Measurements from ENCODE around the gene SDSL.

Gene SDSL

DNA sequence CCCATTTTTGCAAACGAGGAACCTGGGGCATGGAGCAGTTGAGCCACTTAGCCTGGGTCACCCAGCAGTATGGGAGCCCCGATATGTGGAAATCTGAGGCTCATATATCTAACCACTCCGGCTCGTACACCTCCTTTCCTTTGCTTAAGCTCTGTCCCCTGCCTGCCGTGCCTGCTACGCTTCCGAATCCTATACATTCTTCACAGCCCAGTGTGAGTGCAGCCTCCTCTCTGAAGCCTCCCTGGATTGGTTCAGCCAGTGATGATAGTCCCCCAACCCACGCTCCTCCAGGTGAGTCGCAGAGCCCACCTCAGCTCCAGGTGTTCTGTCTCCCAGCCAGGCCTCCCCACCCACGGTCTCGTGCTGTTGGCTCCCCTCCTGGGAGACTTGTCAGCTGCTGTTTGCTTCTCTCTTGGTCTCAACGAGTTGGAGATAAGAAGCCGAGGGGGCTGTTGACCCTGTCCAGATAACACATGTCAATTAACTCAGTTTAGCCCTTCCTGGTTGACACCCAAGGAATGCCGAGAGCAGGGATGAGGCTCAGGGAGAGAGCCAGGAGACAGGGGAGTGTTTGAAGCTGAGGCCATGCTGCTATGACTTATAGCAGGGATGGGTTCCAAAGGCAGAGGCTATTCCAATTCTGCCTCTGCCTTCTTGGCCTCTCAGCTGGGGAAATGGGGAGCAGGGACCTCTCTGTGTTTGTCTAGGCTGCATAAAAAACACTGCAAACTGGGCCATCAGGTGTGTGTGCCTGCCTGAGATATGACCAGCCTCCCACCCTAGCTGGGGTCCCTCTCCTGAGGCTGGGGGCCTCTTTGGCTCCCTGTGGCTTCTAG is 19.0 kb downstream of the SDSL start:
- no peak overlapping the region for H3K4me2 ChIP-seq (ENCODE audit: low read depth, low read length, poor library complexity, severe bottlenecking)

DNA sequence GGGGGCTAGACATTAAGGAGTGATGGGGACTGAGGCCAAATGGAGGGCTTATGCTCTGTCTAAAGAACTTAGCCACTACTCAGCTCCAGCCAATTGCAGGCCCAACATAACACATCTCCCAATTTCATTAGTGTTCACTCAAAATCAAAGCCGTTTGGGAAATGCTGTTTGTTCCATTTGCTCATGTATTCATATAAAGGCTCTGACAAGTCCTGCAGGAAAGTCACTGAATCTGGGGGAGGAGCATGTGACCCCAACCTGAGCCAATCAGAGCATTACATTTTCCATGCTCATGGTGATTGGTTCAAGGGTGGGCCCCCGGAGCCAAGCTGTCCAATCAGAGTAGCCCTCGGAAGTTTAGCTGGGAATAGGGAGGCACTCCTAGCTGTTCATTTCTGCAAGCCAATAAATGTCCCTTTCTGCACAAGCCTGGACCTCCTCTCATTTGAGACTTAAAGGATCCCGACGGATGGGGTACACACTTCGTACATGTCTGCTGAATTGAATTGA is 20.9 kb downstream of the SDSL start:
- no peak overlapping the region for H2AFZ ChIP-seq (ENCODE audit: low read depth, low read length, severe bottlenecking)
- H3K4me2 ChIP-seq (ENCODE audit: low read depth, low read length, poor library complexity, severe bottlenecking) = no peak overlapping the region
- H3K9ac ChIP-seq (ENCODE audit: low read length) = no peak overlapping the region
- no peaks in the 10 kb centered on the region for H3K27me3 ChIP-seq (ENCODE audit: low read length)
- H3K9me3 ChIP-seq (ENCODE audit: insufficient read depth, low read length) = no peaks in the 10 kb centered on the region
- H3K4me3 ChIP-seq (ENCODE audit: insufficient read depth, low read length, poor library complexity, severe bottlenecking) = no peak overlapping the region
- no peaks in the 10 kb centered on the region for H3F3A ChIP-seq (ENCODE audit: insufficient read depth)
- H3K9me2 ChIP-seq (replicated peaks; ENCODE audit: insufficient read depth, low read length) = no peaks in the 10 kb centered on the region
- no peaks in the 10 kb centered on the region for H4K20me1 ChIP-seq (ENCODE audit: low read depth, low read length)
- TF ChIP-seq, protein P1, sequence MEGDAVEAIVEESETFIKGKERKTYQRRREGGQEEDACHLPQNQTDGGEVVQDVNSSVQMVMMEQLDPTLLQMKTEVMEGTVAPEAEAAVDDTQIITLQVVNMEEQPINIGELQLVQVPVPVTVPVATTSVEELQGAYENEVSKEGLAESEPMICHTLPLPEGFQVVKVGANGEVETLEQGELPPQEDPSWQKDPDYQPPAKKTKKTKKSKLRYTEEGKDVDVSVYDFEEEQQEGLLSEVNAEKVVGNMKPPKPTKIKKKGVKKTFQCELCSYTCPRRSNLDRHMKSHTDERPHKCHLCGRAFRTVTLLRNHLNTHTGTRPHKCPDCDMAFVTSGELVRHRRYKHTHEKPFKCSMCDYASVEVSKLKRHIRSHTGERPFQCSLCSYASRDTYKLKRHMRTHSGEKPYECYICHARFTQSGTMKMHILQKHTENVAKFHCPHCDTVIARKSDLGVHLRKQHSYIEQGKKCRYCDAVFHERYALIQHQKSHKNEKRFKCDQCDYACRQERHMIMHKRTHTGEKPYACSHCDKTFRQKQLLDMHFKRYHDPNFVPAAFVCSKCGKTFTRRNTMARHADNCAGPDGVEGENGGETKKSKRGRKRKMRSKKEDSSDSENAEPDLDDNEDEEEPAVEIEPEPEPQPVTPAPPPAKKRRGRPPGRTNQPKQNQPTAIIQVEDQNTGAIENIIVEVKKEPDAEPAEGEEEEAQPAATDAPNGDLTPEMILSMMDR (IDR thresholded peaks at IDR 0.05; ENCODE audit: insufficient read depth, low read length, poor library complexity, severe bottlenecking) = no peak
- TF ChIP-seq EZH2phosphoT487 (conservative IDR thresholded peaks at IDR 0.05; ENCODE audit: low read length) = no peak
- H3K79me2 ChIP-seq (ENCODE audit: insufficient read depth, low read length) = no peaks in the 10 kb centered on the region
- H3K27ac ChIP-seq (ENCODE audit: low read depth, low read length) = no peak overlapping the region
- H3K36me3 ChIP-seq (ENCODE audit: low read length) = no peaks in the 10 kb centered on the region

More for the DNA sequence above, 19.0 kb downstream of the SDSL start:
- no peaks in the 10 kb centered on the region for H3K9me2 ChIP-seq (replicated peaks; ENCODE audit: insufficient read depth, low read length)
- H4K20me1 ChIP-seq (ENCODE audit: low read depth, low read length) = no peaks in the 10 kb centered on the region
- H2AFZ ChIP-seq (ENCODE audit: low read depth, low read length, severe bottlenecking) = no peak overlapping the region
- no peak overlapping the region for H3K27ac ChIP-seq (ENCODE audit: low read depth, low read length)
- no peak for TF ChIP-seq EZH2phosphoT487 (conservative IDR thresholded peaks at IDR 0.05; ENCODE audit: low read length)
- TF ChIP-seq, protein P1 (IDR thresholded peaks at IDR 0.05; ENCODE audit: insufficient read depth, low read length, poor library complexity, severe bottlenecking) = no peak
- no peak overlapping the region for H3K4me3 ChIP-seq (ENCODE audit: insufficient read depth, low read length, poor library complexity, severe bottlenecking)
- H3K9ac ChIP-seq (ENCODE audit: low read length) = no peak overlapping the region
- no peaks in the 10 kb centered on the region for H3F3A ChIP-seq (ENCODE audit: insufficient read depth)
- no peaks in the 10 kb centered on the region for H3K27me3 ChIP-seq (ENCODE audit: low read length)
- no peaks in the 10 kb centered on the region for H3K36me3 ChIP-seq (ENCODE audit: low read length)
- no peaks in the 10 kb centered on the region for H3K79me2 ChIP-seq (ENCODE audit: insufficient read depth, low read length)
- no peaks in the 10 kb centered on the region for H3K9me3 ChIP-seq (ENCODE audit: insufficient read depth, low read length)

DNA sequence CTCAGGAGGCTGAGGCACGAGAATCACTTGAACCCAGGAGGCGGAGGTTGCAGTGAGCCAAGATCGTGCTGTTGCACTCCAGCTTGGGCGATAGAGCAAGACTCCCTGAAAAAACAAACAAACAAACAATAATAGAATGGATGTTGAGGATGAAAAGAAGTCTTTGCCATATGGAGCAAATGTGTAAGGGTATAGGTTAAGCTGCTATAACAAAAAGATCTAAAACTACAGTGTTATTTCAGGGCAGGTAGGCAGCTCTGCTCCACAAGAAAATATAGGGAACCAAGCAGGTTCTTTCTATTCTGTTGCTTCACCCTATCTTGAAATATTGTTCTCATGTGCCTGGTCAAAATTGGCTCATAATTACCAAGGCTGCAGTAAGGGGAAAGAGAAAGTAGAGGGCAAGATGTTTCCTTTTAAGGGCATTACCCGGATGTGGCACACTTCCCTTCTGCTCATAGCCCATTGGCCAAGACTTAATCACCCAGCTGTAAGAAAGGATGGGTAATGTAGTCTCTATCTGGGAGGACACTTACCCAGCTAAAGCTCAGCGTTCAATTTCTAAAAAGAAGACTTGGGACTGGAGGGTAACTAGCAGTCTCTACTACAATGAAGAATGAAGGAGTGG is 23.5 kb downstream of the SDSL start:
- no peaks in the 10 kb centered on the region for H3K9me3 ChIP-seq (ENCODE audit: insufficient read depth, low read length)
- H3K36me3 ChIP-seq (ENCODE audit: low read length) = no peaks in the 10 kb centered on the region
- no peaks in the 10 kb centered on the region for H3K9me2 ChIP-seq (replicated peaks; ENCODE audit: insufficient read depth, low read length)
- H3K9ac ChIP-seq (ENCODE audit: low read length) = no peak overlapping the region
- no peak overlapping the region for H3K4me3 ChIP-seq (ENCODE audit: insufficient read depth, low read length, poor library complexity, severe bottlenecking)
- H3K79me2 ChIP-seq (ENCODE audit: insufficient read depth, low read length) = no peaks in the 10 kb centered on the region
- no peak overlapping the region for H3K27ac ChIP-seq (ENCODE audit: low read depth, low read length)
- no peak overlapping the region for H3K4me2 ChIP-seq (ENCODE audit: low read depth, low read length, poor library complexity, severe bottlenecking)
- no peaks in the 10 kb centered on the region for H3K27me3 ChIP-seq (ENCODE audit: low read length)
- no peaks in the 10 kb centered on the region for H4K20me1 ChIP-seq (ENCODE audit: low read depth, low read length)
- TF ChIP-seq, protein P1 (IDR thresholded peaks at IDR 0.05; ENCODE audit: insufficient read depth, low read length, poor library complexity, severe bottlenecking) = no peak
- no peak for TF ChIP-seq EZH2phosphoT487 (conservative IDR thresholded peaks at IDR 0.05; ENCODE audit: low read length)
- H2AFZ ChIP-seq (ENCODE audit: low read depth, low read length, severe bottlenecking) = no peak overlapping the region
- no peaks in the 10 kb centered on the region for H3F3A ChIP-seq (ENCODE audit: insufficient read depth)

Data from SU-DHL-6 (cell line).